Measurements from ENCODE around the gene OSBPL9. TPM values are rescaled to one million over a fixed set of nuclear protein-coding genes. Genes with fewer than 3 reads are reported as not detected.

The OSBPL9 gene
- total RNA-seq, 1 experiment from 2014 or later, result 52.6 TPM

DNA sequence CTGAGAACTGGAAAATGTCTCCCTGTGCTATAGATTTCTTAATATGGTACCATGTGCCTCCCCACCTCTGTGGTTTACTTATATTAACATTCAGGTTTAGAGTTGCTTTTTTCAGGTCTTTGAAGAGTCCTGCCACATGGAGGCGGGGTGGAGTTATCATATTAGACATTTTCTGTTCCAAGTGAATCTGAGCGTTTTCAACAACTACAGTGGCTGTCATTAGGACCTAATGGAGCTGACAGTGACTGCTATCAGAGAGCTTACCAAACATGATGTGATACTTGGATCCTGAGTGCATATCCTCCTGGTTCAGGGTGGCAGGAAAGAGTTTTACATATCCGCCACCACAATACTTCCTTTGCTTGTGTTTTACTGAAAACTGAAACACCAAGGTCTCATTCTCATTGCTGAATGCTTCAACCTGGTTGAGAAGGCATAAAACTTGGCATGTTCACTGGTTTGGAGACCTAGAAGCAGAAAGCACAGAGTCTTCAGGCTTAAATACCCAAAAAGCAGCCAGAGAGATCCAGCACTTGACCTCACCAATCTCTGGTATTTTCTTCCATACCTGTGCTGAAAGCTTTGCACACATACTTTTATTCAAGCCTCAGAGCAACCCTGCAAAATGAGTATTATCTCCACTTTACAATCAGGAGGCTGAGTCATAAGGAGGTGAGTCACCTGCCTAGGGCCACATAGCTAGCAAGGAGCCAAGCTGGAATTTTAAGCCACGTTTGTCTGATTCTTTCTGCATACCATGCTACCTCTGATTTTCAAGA lies 47.4 kb upstream of the OSBPL9 start (continued):
- TF ChIP-seq, protein P1, sequence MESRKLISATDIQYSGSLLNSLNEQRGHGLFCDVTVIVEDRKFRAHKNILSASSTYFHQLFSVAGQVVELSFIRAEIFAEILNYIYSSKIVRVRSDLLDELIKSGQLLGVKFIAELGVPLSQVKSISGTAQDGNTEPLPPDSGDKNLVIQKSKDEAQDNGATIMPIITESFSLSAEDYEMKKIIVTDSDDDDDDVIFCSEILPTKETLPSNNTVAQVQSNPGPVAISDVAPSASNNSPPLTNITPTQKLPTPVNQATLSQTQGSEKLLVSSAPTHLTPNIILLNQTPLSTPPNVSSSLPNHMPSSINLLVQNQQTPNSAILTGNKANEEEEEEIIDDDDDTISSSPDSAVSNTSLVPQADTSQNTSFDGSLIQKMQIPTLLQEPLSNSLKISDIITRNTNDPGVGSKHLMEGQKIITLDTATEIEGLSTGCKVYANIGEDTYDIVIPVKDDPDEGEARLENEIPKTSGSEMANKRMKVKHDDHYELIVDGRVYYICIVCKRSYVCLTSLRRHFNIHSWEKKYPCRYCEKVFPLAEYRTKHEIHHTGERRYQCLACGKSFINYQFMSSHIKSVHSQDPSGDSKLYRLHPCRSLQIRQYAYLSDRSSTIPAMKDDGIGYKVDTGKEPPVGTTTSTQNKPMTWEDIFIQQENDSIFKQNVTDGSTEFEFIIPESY (IDR thresholded peaks at IDR 0.05; ENCODE audit: extremely low read depth, insufficient replicate concordance, low read length), result no peak
- TF ChIP-seq FOSL1 (IDR thresholded peaks at IDR 0.05; ENCODE audit: low read depth), result peak; percentile 99
- TF ChIP-seq POLR2A (IDR thresholded peaks at IDR 0.05; ENCODE audit: borderline replicate concordance, extremely low read depth, insufficient read depth, insufficient read length), result no peak
- TF ChIP-seq JUND (IDR thresholded peaks at IDR 0.05), result peak; percentile 99
- TF ChIP-seq ZNF274 (IDR thresholded peaks at IDR 0.05; ENCODE audit: low read depth, low read length), result no peak
- no peak for TF ChIP-seq EZH2 (IDR thresholded peaks at IDR 0.05)
- TF ChIP-seq ZFX (IDR thresholded peaks at IDR 0.05), result no peak
- TF ChIP-seq TCF7L2 (IDR thresholded peaks at IDR 0.05; ENCODE audit: borderline replicate concordance, extremely low read depth, insufficient read depth, insufficient read length), result peak; percentile 26
- TF ChIP-seq, protein P2, sequence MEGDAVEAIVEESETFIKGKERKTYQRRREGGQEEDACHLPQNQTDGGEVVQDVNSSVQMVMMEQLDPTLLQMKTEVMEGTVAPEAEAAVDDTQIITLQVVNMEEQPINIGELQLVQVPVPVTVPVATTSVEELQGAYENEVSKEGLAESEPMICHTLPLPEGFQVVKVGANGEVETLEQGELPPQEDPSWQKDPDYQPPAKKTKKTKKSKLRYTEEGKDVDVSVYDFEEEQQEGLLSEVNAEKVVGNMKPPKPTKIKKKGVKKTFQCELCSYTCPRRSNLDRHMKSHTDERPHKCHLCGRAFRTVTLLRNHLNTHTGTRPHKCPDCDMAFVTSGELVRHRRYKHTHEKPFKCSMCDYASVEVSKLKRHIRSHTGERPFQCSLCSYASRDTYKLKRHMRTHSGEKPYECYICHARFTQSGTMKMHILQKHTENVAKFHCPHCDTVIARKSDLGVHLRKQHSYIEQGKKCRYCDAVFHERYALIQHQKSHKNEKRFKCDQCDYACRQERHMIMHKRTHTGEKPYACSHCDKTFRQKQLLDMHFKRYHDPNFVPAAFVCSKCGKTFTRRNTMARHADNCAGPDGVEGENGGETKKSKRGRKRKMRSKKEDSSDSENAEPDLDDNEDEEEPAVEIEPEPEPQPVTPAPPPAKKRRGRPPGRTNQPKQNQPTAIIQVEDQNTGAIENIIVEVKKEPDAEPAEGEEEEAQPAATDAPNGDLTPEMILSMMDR (IDR thresholded peaks at IDR 0.05 in 2 of 3, conservative IDR thresholded peaks at IDR 0.05 in 1 of 3; ENCODE audit: borderline replicate concordance in 1 of 3, insufficient read depth in 1 of 3, low read depth in 2 of 3, low read length in 2 of 3), result peak; percentile 13 to 39 (median 34); a peak in 4 of 6 replicates
- TF ChIP-seq SRF (IDR thresholded peaks at IDR 0.05; ENCODE audit: low read depth), result peak; percentile 51; the same call in 1 of the 2 replicates
- no peak for TF ChIP-seq EGR1 (IDR thresholded peaks at IDR 0.05; ENCODE audit: low read depth)
- TF ChIP-seq POLR2AphosphoS5 (IDR thresholded peaks at IDR 0.05; ENCODE audit: low read depth, low read length), result peak; percentile 46; the same call in 1 of the 2 replicates
- peak; percentile 62 for TF ChIP-seq RAD21 (IDR thresholded peaks at IDR 0.05; ENCODE audit: low read depth)
- TF ChIP-seq, protein P3, sequence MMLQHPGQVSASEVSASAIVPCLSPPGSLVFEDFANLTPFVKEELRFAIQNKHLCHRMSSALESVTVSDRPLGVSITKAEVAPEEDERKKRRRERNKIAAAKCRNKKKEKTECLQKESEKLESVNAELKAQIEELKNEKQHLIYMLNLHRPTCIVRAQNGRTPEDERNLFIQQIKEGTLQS (IDR thresholded peaks at IDR 0.05), result no peak
- no peak for TF ChIP-seq SIN3A (IDR thresholded peaks at IDR 0.05; ENCODE audit: low read depth)
- TF ChIP-seq SP1 (IDR thresholded peaks at IDR 0.05; ENCODE audit: low read depth), result peak; percentile 92
